Measurements from ENCODE around the gene STOX2.

GRCh38 chr4:183945741-183946140 lies 40.6 kb downstream of the STOX2 start:
- TF ChIP-seq EP300 (IDR thresholded peaks at IDR 0.05) (no peak), POLR2A (IDR thresholded peaks at IDR 0.05) (no peak), CTCF (IDR thresholded peaks at IDR 0.05) (no peak)
